Measurements from ENCODE around the gene HIGD1C.

- TF ChIP-seq E2F4 (CRISPR knock-in tag; IDR thresholded peaks at IDR 0.05; ENCODE audit: borderline replicate concordance, low read depth) (no peak), CTCF (IDR thresholded peaks at IDR 0.05) (no peak), ATF6 (CRISPR knock-in tag; IDR thresholded peaks at IDR 0.05) (no peak), ZNF263 (CRISPR knock-in tag; IDR thresholded peaks at IDR 0.05; ENCODE audit: low read depth) (no peak), ATF2 (CRISPR knock-in tag; IDR thresholded peaks at IDR 0.05; ENCODE audit: borderline replicate concordance, low read depth) (no peak), ETV6 (CRISPR knock-in tag; IDR thresholded peaks at IDR 0.05) (no peak), MAX (CRISPR knock-in tag; IDR thresholded peaks at IDR 0.05) (no peak), ATF3 (CRISPR knock-in tag; conservative IDR thresholded peaks at IDR 0.05) (no peak), ZNF423 (CRISPR knock-in tag; IDR thresholded peaks at IDR 0.05) (no peak), E2F1 (CRISPR knock-in tag; IDR thresholded peaks at IDR 0.05) (no peak), FOXJ3 (CRISPR knock-in tag; IDR thresholded peaks at IDR 0.05; ENCODE audit: borderline replicate concordance) (no peak), IRF1 (CRISPR knock-in tag; IDR thresholded peaks at IDR 0.05) (no peak), KAT7 (CRISPR knock-in tag; IDR thresholded peaks at IDR 0.05; ENCODE audit: borderline replicate concordance) (no peak), FOXP1 (CRISPR knock-in tag; IDR thresholded peaks at IDR 0.05; ENCODE audit: borderline replicate concordance) (no peak)
Observed at GRCh38 chr12:50929831-50930230, 22.5 kb upstream of the HIGD1C start.

All from WTC11 (cell line).